Measurements from ENCODE around the gene NEURL1B.

DNA sequence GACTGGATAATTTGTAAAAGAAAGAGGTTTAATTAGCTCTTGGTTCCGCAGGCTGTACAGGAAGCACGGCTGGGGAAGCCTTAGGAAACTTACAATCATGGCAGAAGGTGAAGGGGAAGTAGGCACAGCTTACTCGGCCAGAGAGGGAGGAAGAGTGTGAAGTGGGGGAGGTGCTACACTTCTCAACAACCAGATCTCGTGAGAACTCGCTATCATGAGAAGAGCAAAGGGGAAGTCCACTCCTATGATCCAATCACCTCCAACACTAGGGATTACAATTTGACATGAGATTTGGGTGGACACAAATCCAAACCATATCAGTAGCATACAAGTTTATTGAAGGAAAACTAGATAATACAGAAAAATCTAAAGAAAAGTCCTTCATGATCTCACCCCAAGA lies 39.9 kb downstream of the NEURL1B start:
- TF ChIP-seq EP300 (IDR thresholded peaks at IDR 0.05; ENCODE audit: borderline replicate concordance): no peak
- no peak for TF ChIP-seq NFIC (IDR thresholded peaks at IDR 0.05)
- TF ChIP-seq, protein P1, sequence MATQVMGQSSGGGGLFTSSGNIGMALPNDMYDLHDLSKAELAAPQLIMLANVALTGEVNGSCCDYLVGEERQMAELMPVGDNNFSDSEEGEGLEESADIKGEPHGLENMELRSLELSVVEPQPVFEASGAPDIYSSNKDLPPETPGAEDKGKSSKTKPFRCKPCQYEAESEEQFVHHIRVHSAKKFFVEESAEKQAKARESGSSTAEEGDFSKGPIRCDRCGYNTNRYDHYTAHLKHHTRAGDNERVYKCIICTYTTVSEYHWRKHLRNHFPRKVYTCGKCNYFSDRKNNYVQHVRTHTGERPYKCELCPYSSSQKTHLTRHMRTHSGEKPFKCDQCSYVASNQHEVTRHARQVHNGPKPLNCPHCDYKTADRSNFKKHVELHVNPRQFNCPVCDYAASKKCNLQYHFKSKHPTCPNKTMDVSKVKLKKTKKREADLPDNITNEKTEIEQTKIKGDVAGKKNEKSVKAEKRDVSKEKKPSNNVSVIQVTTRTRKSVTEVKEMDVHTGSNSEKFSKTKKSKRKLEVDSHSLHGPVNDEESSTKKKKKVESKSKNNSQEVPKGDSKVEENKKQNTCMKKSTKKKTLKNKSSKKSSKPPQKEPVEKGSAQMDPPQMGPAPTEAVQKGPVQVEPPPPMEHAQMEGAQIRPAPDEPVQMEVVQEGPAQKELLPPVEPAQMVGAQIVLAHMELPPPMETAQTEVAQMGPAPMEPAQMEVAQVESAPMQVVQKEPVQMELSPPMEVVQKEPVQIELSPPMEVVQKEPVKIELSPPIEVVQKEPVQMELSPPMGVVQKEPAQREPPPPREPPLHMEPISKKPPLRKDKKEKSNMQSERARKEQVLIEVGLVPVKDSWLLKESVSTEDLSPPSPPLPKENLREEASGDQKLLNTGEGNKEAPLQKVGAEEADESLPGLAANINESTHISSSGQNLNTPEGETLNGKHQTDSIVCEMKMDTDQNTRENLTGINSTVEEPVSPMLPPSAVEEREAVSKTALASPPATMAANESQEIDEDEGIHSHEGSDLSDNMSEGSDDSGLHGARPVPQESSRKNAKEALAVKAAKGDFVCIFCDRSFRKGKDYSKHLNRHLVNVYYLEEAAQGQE (IDR thresholded peaks at IDR 0.05; ENCODE audit: low read depth): no peak
- TF ChIP-seq TEAD4 (IDR thresholded peaks at IDR 0.05): no peak
